K562 (cell line): ENCODE measurements around the gene KCNG4. TPM values are rescaled to one million over a fixed set of nuclear protein-coding genes. Genes with fewer than 3 reads are reported as not detected.

Source experiments
- ASH1L ChIP-seq: fragments of 450-650 bp; IDR thresholded peaks from 2 replicates; pipeline ENCODE4 v1.6.1; 2018; ENCODE audit warnings: borderline replicate concordance, mild to moderate bottlenecking, low read depth; ENCODE audit not compliant: partially characterized antibody
- BRCA1 ChIP-seq, 2 experiments: fragments of 450-650 bp in 1 of 2; sonication (generic) in 1 of 2; formaldehyde crosslinking in 1 of 2; IDR thresholded peaks; 2 replicates each; pipeline versions ENCODE4 v1.5.0 to v1.6.1; 2017 to 2020; ENCODE audit warnings: mild to moderate bottlenecking in 1 of 2, missing genetic modification reagents in 1 of 2
- EHMT2 ChIP-seq: fragments of 450-650 bp; IDR thresholded peaks from 2 replicates; pipeline ENCODE4 v1.6.1; 2018; ENCODE audit warnings: antibody characterized with exemption
- HSF4 ChIP-seq: fragments of 250-450 bp; sonication (Bioruptor Pico); IDR thresholded peaks from 2 replicates; pipeline ENCODE4 v2.1.2; 2022; ENCODE audit warnings: mild to moderate bottlenecking, moderate library complexity, borderline replicate concordance
- KLF16 ChIP-seq: IDR thresholded peaks from 2 replicates; pipeline ENCODE4 v1.6.1; 2016; ENCODE audit warnings: antibody characterized with exemption
- LCOR ChIP-seq: sonication (generic); formaldehyde crosslinking; IDR thresholded peaks from 2 replicates; pipeline ENCODE4 v1.8.0; 2022; ENCODE audit warnings: mild to moderate bottlenecking, missing genetic modification reagents
- MBD2 ChIP-seq: sonication (generic); IDR thresholded peaks from 2 replicates; pipeline ENCODE4 v1.6.1; 2016; ENCODE audit warnings: low read depth, borderline replicate concordance
- MCM7 ChIP-seq, 2 experiments: fragments of 450-650 bp; IDR thresholded peaks; 2 replicates each; pipeline ENCODE4 v1.6.1; 2016 to 2018
- NFIX ChIP-seq: fragments of 250-450 bp; sonication (Bioruptor Pico); IDR thresholded peaks from 2 replicates; pipeline ENCODE4 v1.4.0; 2020; ENCODE audit warnings: low read depth, mild to moderate bottlenecking, moderate library complexity
- NR2C1 ChIP-seq, 2 experiments: fragments of 450-650 bp; IDR thresholded peaks; 2 replicates each; pipeline ENCODE4 v1.6.1; 2017; ENCODE audit warnings: mild to moderate bottlenecking in 2 of 2, antibody characterized with exemption in 1 of 2, inconsistent platforms in 1 of 2, missing compliant biosample characterization in 1 of 2, missing genetic modification characterization in 1 of 2
- PTBP1 ChIP-seq: fragments of 200-400 bp; formaldehyde crosslinking; IDR thresholded peaks from 2 replicates; pipeline ENCODE4 v1.6.1; 2017; ENCODE audit warnings: low read depth, low read length
- RFX7 ChIP-seq: fragments of 250-450 bp; sonication (Bioruptor Pico); IDR thresholded peaks from 2 replicates; pipeline ENCODE4 v1.5.1; 2021; ENCODE audit warnings: mild to moderate bottlenecking
- SMC3 ChIP-seq: conservative IDR thresholded peaks from 2 replicates; pipeline ENCODE4 v1.6.1; 2011; ENCODE audit warnings: low read depth, low read length, improper control_type of control experiment; ENCODE audit not compliant: insufficient read depth
- YBX1 ChIP-seq: fragments of 450-650 bp; IDR thresholded peaks from 2 replicates; pipeline ENCODE4 v1.7.1; 2016; ENCODE audit warnings: mild to moderate bottlenecking
- ZNF347 ChIP-seq: fragments of 450-650 bp; formaldehyde crosslinking; IDR thresholded peaks from 2 replicates; pipeline ENCODE4 v1.4.0; 2020; ENCODE audit warnings: low read depth, mild to moderate bottlenecking, moderate library complexity
- ZNF717 ChIP-seq: fragments of 250-450 bp; sonication (Bioruptor Pico); IDR thresholded peaks from 2 replicates; pipeline ENCODE4 v1.5.0; 2021
- polyA plus RNA-seq, 8 experiments: library from polyadenylated mRNA; depleted of rRNA in 4 of 8; stranded (reverse) in 5 of 8; unstranded in 3 of 8; fragments of >200 nt; fragmentation: Nextera tagmentation in 2 of 8; fragmentation: Illumina TruSeq in 1 of 8; extraction: Ambion mirVana in 2 of 8; extraction: Trizol in 1 of 8; gene quantifications; 2 replicates each; pipeline versions ENCODE4 v1.2.1 to v1.2.3, GENCODE V29; 2011 to 2014; ENCODE audit warnings: inconsistent platforms in 1 of 8, missing spikeins in 1 of 8
- total RNA-seq, 7 experiments: library from RNA; depleted of rRNA in 6 of 7; stranded (reverse); fragments of >200 nt in 6 of 7; fragmentation: Illumina TruSeq in 2 of 7; extraction: Trizol in 2 of 7; gene quantifications; 2 replicates each; pipeline versions ENCODE4 v1.2.1 to v1.2.3, GENCODE V29; 2011 to 2021; ENCODE audit warnings: low replicate concordance in 1 of 7
- TF ChIP-seq, protein P1 (sequence below): sonication (generic); formaldehyde crosslinking; IDR thresholded peaks from 2 replicates; pipeline ENCODE4 v1.8.1; 2023; ENCODE audit warnings: mild to moderate bottlenecking, missing genetic modification reagents
- TF ChIP-seq, protein P2 (sequence below): fragments of 450-650 bp; formaldehyde crosslinking; IDR thresholded peaks from 2 replicates; pipeline ENCODE4 v1.4.0; 2022; ENCODE audit warnings: missing genetic modification characterization
- TF ChIP-seq, protein P3 (sequence below): fragments of 450-650 bp; IDR thresholded peaks from 2 replicates; pipeline ENCODE4 v1.6.1; 2016; ENCODE audit warnings: mild to moderate bottlenecking
- TF ChIP-seq, protein P4 (sequence below), 2 experiments: fragments of 450-650 bp in 1 of 2; sonication (generic) in 1 of 2; formaldehyde crosslinking in 1 of 2; IDR thresholded peaks in 1 of 2; conservative IDR thresholded peaks in 1 of 2; 2 replicates each; pipeline versions ENCODE4 v1.6.1 to v1.8.1; 2016 to 2023; ENCODE audit warnings: mild to moderate bottlenecking in 2 of 2, moderate library complexity in 2 of 2, inconsistent platforms in 1 of 2, missing genetic modification reagents in 1 of 2
- TF ChIP-seq, protein P5 (sequence below): fragments of 250-450 bp; sonication (Bioruptor Pico); IDR thresholded peaks from 2 replicates; pipeline ENCODE4 v1.5.1; 2021; ENCODE audit warnings: mild to moderate bottlenecking

Gene KCNG4
- total and polyA plus RNA-seq, 9 of the 15 experiments (the other 6 are each of a cell fraction or from before 2014, with no cell fraction given), result not detected

DNA sequence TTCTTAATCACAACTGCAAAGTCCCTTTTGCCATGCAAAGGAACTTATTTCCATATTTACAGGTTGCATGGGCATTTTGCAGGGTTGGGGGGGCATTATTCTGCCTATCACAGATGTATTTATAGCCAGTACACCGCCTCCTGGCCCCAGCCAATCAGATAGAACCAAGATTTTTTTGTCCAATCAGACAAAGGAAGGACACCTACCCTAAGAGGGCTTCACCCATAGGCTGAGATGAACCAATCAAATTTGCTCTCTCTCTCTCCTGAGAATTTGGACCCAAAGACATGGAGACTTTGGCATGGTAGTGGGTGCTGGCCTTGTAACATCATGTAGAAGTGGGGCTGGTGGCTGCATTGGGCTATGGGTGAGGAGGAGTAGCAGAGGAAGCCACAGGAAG is 3.9 kb upstream of the KCNG4 start (continued):
- TF ChIP-seq, protein P1, sequence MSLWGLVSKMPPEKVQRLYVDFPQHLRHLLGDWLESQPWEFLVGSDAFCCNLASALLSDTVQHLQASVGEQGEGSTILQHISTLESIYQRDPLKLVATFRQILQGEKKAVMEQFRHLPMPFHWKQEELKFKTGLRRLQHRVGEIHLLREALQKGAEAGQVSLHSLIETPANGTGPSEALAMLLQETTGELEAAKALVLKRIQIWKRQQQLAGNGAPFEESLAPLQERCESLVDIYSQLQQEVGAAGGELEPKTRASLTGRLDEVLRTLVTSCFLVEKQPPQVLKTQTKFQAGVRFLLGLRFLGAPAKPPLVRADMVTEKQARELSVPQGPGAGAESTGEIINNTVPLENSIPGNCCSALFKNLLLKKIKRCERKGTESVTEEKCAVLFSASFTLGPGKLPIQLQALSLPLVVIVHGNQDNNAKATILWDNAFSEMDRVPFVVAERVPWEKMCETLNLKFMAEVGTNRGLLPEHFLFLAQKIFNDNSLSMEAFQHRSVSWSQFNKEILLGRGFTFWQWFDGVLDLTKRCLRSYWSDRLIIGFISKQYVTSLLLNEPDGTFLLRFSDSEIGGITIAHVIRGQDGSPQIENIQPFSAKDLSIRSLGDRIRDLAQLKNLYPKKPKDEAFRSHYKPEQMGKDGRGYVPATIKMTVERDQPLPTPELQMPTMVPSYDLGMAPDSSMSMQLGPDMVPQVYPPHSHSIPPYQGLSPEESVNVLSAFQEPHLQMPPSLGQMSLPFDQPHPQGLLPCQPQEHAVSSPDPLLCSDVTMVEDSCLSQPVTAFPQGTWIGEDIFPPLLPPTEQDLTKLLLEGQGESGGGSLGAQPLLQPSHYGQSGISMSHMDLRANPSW (CRISPR knock-in tag), result no peak
- TF ChIP-seq NFIX (no peak), ASH1L (peak; percentile 70), BRCA1 (IDR thresholded peaks at IDR 0.05) (no peak), BRCA1 (CRISPR knock-in tag; IDR thresholded peaks at IDR 0.05) (no peak), YBX1 (no peak), EHMT2 (peak; percentile 39; the same call in 1 of the 2 replicates), ZNF717 (CRISPR knock-in tag) (no peak), ZNF347 (CRISPR knock-in tag) (no peak), MCM7 (IDR thresholded peaks at IDR 0.05) (no peak), PTBP1 (no peak), MBD2 (peak; percentile 60; the same call in 1 of the 2 replicates), HSF4 (CRISPR knock-in tag) (no peak), KLF16 (no peak), LCOR (CRISPR knock-in tag) (no peak), NR2C1 (IDR thresholded peaks at IDR 0.05) (no peak), NR2C1 (tag; IDR thresholded peaks at IDR 0.05) (no peak), RFX7 (CRISPR knock-in tag) (no peak), SMC3 (no peak)
- TF ChIP-seq, protein P2, sequence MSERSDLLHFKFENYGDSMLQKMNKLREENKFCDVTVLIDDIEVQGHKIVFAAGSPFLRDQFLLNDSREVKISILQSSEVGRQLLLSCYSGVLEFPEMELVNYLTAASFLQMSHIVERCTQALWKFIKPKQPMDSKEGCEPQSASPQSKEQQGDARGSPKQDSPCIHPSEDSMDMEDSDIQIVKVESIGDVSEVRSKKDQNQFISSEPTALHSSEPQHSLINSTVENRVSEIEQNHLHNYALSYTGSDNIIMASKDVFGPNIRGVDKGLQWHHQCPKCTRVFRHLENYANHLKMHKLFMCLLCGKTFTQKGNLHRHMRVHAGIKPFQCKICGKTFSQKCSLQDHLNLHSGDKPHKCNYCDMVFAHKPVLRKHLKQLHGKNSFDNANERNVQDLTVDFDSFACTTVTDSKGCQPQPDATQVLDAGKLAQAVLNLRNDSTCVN, result no peak
- TF ChIP-seq, protein P3, sequence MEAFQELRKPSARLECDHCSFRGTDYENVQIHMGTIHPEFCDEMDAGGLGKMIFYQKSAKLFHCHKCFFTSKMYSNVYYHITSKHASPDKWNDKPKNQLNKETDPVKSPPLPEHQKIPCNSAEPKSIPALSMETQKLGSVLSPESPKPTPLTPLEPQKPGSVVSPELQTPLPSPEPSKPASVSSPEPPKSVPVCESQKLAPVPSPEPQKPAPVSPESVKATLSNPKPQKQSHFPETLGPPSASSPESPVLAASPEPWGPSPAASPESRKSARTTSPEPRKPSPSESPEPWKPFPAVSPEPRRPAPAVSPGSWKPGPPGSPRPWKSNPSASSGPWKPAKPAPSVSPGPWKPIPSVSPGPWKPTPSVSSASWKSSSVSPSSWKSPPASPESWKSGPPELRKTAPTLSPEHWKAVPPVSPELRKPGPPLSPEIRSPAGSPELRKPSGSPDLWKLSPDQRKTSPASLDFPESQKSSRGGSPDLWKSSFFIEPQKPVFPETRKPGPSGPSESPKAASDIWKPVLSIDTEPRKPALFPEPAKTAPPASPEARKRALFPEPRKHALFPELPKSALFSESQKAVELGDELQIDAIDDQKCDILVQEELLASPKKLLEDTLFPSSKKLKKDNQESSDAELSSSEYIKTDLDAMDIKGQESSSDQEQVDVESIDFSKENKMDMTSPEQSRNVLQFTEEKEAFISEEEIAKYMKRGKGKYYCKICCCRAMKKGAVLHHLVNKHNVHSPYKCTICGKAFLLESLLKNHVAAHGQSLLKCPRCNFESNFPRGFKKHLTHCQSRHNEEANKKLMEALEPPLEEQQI, result no peak
- TF ChIP-seq, protein P4, sequence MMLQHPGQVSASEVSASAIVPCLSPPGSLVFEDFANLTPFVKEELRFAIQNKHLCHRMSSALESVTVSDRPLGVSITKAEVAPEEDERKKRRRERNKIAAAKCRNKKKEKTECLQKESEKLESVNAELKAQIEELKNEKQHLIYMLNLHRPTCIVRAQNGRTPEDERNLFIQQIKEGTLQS (IDR thresholded peaks at IDR 0.05), result no peak
- TF ChIP-seq, protein P4 (CRISPR knock-in tag; conservative IDR thresholded peaks at IDR 0.05), result no peak
- TF ChIP-seq, protein P5, sequence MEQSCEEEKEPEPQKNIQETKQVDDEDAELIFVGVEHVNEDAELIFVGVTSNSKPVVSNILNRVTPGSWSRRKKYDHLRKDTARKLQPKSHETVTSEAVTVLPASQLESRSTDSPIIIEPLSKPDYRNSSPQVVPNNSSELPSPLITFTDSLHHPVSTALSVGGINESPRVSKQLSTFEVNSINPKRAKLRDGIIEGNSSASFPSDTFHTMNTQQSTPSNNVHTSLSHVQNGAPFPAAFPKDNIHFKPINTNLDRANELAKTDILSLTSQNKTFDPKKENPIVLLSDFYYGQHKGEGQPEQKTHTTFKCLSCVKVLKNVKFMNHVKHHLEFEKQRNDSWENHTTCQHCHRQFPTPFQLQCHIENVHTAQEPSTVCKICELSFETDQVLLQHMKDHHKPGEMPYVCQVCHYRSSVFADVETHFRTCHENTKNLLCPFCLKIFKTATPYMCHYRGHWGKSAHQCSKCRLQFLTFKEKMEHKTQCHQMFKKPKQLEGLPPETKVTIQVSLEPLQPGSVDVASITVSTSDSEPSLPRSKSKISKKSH, result no peak
